ENCODE data around the gene PRL.

The PRL gene

DNA sequence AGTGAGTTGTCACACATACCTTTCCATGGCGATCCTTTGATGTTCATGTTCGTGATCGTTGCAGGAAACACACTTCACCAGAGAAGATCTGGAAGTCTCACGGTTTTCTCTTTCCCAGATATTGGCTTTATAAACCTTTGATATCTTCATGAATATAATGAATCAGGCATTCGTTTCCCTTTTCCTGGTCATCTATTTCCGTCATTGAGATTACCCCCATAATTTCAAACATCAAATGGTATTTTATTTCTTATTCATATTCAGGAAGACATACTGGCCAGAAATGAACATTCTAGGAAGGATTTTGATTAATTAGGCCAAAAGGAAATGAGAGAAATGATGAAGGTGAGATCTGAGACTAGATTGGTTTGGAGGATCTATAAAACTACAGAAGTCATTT lies at the start of gene PRL:
PRL (minus strand) TSS at position 101 of the 400 bp plus-strand sequence; CDS start at position 47, 54 bp downstream.
- DNase-seq (ENCODE audit: low read depth): no peak

GRCh38 chr6:22343864-22344263 lies 47.0 kb upstream of the PRL start:
- DNase-seq (ENCODE audit: low read depth): no peak

GRCh38 chr6:22334778-22335177 lies 37.9 kb upstream of the PRL start:
- DNase-seq (ENCODE audit: low read depth): no peak

DNA sequence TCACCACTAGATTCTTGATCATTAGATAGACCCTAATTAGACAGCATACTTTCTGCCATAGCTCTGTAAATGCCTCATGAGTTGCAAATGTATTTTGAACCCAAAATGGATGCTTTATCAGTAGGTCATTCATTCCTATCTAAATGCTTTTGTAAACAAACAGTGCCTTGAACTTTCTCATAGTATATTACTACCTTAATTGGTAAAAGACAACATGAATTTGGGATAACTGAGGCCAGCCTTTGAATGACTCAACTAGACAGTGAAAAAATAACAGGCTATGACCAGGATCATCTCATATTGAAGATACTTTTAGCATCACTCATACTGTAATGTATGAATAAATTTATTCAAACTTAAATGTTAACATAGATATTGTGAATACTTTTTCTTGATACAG lies 37.0 kb upstream of the PRL start:
- DNase-seq (ENCODE audit: low read depth): no peak

GRCh38 chr6:22332711-22333110 lies 35.9 kb upstream of the PRL start:
- DNase-seq (ENCODE audit: low read depth): no peak

DNA sequence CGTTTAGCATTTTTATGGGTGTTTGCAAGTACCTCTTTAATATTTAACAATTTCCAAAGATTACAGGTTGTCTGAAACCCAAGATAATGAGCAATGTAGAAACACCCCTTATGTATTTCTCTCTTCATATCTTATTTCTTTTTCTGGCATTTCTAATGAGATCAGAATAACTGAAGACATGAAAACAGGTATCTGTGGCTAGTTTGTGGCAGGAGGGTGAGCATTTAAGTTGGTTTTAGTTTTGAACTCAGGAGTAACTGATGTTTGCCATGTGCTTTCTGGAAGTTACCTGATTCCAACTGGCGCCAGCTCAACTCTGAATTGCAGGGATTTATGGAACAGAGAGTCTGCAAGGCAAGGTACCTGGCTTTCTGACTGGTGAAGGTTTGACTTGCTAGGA lies 35.4 kb upstream of the PRL start:
- DNase-seq (ENCODE audit: low read depth): no peak

DNA sequence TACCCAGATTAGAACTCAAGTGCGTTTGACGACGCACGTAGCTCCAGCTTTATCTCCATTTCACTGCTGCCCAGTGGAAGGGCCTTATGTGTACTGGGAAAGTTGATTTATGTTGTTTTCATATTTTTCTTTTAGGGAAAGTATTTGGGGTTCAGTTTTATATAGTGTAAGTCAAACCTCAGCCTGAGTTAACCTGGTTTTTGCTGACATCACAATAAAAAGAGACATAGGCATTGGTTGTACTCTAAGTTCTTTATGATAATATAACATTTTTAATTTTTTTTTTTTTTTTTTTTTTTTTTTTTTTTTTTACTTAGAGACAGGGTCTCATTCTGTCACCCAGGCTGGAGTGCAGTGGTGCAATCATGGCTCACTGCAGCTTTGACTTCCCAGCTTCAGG lies 34.1 kb upstream of the PRL start:
- no peak for DNase-seq (ENCODE audit: low read depth)

GRCh38 chr6:22328474-22328873 lies 31.6 kb upstream of the PRL start:
- no peak for DNase-seq (ENCODE audit: low read depth)

DNA sequence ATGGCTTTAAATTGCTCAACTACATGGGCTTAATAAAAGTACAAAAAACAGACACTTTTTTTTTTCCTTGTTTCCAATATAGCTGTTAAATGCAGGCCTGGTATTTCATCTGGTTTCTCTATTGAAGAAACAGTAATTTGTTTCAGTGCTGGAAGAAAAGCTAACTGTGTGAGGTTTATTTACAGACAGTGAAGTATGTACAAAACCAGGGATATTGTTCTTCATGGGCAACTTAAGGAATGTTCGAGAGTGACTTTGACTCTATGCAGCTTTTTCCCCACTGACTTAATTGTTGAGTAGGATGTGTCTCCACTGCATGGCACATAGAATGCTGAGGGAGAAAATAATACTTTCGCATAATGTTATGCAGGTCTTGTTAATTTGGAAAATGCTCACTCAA lies 31.0 kb upstream of the PRL start:
- DNase-seq (ENCODE audit: low read depth): no peak

GRCh38 chr6:22326500-22326899 lies 29.7 kb upstream of the PRL start:
- no peak for DNase-seq (ENCODE audit: low read depth)

DNA sequence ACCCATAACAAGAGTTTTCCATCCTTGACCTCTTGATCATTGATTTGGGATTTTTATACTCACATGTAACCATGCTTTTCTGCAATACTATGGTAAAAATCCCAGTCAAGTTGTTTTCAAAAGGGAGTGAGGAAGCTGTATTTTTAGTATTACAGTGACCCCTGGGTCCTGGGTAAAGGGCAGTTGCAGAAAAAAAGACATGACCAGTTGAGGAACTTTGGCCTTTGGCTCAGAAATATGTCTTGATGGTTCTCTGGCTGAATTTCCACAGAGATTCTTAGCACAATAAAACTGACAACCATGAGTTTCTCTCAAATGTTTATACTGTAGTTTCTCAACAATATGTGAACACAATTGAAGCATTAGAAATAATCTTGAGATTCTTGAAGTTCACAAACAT lies 28.6 kb upstream of the PRL start:
- no peak for DNase-seq (ENCODE audit: low read depth)

GRCh38 chr6:22323848-22324247 lies 27.0 kb upstream of the PRL start:
- no peak for DNase-seq (ENCODE audit: low read depth)

DNA sequence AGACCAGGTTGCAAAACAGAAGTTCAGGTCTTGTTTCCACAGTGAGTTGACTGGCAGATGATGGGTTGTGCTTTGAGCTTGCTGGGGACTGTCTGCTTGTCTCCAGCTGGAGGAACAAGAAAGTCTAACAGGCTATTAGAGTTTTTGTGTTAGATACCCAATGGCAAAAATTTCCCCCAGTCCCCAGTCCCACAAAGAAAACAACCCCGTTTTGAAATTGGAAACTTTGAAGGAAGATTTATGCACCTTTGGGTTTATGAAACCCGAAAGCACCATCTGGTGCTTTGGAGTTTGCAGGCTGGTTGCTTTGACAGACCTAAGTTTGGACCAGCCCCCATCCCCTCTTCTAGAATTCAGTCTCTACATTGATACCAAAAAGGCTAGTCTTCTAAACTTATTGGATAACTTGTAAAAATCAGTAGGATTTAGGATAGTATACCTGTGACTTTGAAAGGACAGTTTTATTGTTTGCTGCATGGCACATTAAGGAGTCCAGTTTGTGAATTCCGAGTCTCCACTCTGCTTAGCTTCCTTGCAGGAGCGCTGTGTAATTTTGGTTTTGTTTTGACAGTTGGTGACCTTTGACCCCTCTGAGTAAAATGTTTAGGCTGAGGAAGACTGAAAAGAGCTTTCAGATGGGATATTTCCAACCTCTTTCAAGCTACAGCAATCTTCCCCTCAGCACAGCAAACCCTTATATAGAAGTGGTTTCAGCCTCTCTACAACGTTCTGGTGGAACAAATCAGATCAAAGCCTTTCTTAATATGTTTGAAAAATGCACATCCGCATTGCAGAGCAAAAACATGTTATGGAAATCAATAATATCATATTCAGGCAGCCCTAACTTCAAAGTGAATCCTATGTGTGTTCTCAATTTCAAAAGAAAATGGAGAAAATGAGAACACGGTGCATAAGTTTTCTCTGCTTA lies 25.5 kb upstream of the PRL start:
- DNase-seq (ENCODE audit: low read depth): no peak

DNA sequence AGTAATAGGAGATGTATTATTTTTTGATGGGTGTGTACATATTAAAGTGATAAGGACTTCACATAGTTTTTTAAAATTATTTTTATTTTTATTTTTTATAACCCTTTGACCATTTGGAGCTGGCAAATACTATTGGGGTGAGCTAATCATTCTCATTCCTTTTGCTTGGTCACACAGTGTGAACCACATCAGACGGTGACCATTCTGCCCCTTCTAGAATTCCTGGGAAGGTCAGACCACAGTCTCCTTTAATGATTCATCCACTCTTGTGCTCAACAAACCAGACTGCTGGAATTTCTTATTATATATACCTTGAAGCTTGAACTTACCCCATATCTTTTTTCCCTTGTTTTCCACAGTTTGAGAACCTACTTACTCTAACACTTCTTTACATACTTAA lies 23.9 kb upstream of the PRL start:
- no peak for DNase-seq (ENCODE audit: low read depth)

GRCh38 chr6:22318404-22318803 lies 21.6 kb upstream of the PRL start:
- DNase-seq (ENCODE audit: low read depth): no peak

DNA sequence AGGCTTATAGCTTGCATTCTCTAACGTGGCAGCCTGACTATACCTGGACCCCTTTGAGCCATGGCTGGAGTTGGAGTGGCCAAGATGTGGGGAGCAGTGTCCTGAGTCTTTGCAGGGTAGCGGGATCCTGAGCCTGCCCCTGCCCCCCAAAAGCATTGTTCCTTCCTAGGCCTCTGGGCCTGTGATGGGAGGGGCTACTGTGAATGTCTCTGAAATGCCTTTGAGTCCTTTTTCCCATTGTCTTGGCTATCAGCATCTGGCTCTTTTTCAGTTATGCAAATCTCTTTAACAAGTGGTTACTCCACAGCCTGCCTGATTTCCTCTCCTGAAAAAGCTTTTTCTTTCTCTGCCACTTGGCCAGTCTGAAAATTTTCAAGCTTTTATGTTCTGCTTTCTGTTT lies 17.0 kb upstream of the PRL start:
- no peak for DNase-seq (ENCODE audit: low read depth)

GRCh38 chr6:22308939-22309338 lies 12.1 kb upstream of the PRL start:
- no peak for DNase-seq (ENCODE audit: low read depth)

GRCh38 chr6:22306741-22307466 lies 10.1 kb upstream of the PRL start:
- DNase-seq (ENCODE audit: low read depth): no peak

GRCh38 chr6:22302838-22303237 lies 6.0 kb upstream of the PRL start:
- no peak for DNase-seq (ENCODE audit: low read depth)

DNA sequence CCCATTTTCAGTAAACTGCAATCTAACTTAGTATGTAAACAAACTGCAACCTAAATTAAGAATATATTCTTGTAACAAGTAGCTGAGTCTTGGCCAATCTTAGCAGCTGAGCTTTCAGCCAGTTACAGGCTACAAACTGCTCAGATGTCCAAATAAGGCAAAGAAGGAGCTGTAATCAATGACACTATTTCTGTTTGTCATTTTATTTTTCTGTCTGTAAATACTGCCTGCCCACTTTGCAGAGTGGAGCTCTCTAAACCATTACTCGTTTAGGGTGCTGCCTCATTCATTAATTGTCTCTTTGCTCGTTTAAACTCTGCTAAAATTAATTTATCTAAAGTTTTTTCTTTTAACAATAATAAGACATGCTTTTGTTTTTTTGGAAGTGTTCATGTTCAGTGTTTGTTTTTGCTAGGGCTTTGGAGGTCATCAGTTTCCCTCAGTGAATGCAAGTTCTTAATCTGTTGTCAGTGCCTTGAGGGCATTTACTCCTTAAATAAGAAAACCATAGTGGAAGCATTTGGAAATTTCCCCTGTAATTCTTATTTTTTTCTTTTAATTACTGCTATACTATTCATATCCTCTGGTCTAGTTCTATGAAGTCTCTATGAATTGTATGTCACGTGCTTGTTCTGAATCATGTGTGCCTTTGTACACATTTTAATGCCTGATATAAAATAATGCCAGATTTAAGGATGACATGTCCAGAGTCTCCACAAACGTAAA lies 3.6 kb upstream of the PRL start:
- no peak for DNase-seq (ENCODE audit: low read depth)

DNA sequence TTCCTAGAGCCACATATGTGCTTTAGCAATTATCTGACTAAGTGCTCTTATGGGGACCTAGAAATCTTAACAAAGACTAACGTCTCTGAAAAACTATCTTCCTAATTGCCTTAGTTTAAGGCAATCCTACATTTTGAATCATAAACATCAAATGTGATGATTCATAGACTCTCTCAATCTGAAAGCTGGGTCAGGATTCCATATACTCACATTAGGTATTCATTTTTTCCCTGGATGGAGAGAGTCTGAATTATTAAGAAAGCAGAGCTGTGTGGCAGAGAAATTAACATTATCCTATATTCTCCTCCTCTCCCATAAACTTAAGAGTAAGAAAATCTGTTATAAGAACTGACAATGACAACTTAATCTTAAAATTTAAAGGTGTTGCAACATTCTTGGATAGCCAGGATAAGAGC lies 1.6 kb upstream of the PRL start:
- no peak for DNase-seq (ENCODE audit: low read depth)

GRCh38 chr6:22296067-22296466 lies 769 bp downstream of the PRL start:
- DNase-seq (ENCODE audit: low read depth): no peak

DNA sequence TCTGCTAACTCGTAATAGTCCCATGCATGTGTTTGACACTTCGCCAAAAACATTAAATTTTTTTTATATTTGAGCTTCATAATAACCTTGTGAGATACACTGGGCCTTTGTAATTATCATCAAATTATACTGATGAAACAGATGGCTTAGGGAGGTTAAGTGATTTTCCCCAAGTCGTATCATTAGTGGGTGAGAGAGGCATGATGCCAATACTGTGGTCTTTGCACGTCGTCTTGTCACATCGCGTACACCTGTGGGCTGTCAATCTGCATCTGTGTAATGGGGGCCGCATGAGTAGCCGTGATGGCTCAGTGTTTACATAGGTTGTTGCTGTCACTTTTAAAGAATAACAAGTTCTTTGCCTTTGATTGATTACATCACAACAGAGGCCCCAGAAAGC lies 1.7 kb downstream of the PRL start:
- DNase-seq (ENCODE audit: low read depth): no peak
